H1 (cell line): ENCODE data around the gene MOB3B. TPM values are rescaled to one million over a fixed set of nuclear protein-coding genes. Genes with fewer than 3 reads are reported as not detected.
A peak's percentile ranks its signal among the peaks of the same experiment; 100 is the strongest.

Source experiments
- CTCF ChIA-PET: fragments of 300-600 bp; sonication (Branson Sonifier 250); formaldehyde crosslinking; loops from one replicate; lab custom pipeline; 2021; ENCODE audit not compliant: partially characterized antibody; lab: Charles Lee
- POLR2A ChIA-PET: fragments of 300-600 bp; sonication (Branson Sonifier 250); formaldehyde crosslinking; loops from one replicate; lab custom pipeline; 2021; ENCODE audit warnings: inconsistent platforms; ENCODE audit not compliant: partially characterized antibody; lab: Charles Lee
- DNase-seq, 2 experiments: peaks; one replicate each; pipeline versions ENCODE4 v3.0.0 to v3.0.0-alpha.2; 2010 to 2022; ENCODE audit warnings: low spot score in 2 of 2, low read depth in 1 of 2, mixed read lengths in 1 of 2
- FAIRE-seq: peaks from 2 replicates; lab custom pipeline; 2011; peaks lifted over from hg19 to GRCh38; lab: Jason Lieb, UNC
- H2AFZ ChIP-seq: 2 replicates; pipeline ENCODE4 v1.8.1; 2012; ENCODE audit warnings: low read length, inconsistent platforms
- H2AK5ac ChIP-seq: 2 replicates; pipeline ENCODE4 v1.6.1; 2013; ENCODE audit warnings: low read depth, low read length
- H2BK120ac ChIP-seq: replicated peaks from 2 replicates; pipeline ENCODE3; 2013; ENCODE audit warnings: low read depth, low read length, inconsistent platforms
- H2BK12ac ChIP-seq: 2 replicates; pipeline ENCODE4 v1.6.1; 2013; ENCODE audit warnings: low read depth, low read length
- H2BK15ac ChIP-seq: 2 replicates; pipeline ENCODE4 v1.6.1; 2013; ENCODE audit warnings: low read length
- H2BK20ac ChIP-seq: 2 replicates; pipeline ENCODE4 v1.6.1; 2013; ENCODE audit warnings: low read length
- H2BK5ac ChIP-seq: 2 replicates; pipeline ENCODE4 v1.6.1; 2013; ENCODE audit warnings: low read depth, low read length
- H3K14ac ChIP-seq: 2 replicates; pipeline ENCODE4 v1.6.1; 2013; ENCODE audit warnings: inconsistent platforms; ENCODE audit not compliant: insufficient read length
- H3K18ac ChIP-seq: 2 replicates; pipeline ENCODE4 v1.6.1; 2013; ENCODE audit warnings: low read length; ENCODE audit errors: extremely low read depth
- H3K23ac ChIP-seq: 2 replicates; pipeline ENCODE4 v1.6.1; 2013; ENCODE audit warnings: inconsistent platforms; ENCODE audit not compliant: insufficient read length
- H3K23me2 ChIP-seq: 2 replicates; pipeline ENCODE4 v1.6.1; 2013; ENCODE audit warnings: low read depth, low read length
- H3K27ac ChIP-seq: 2 replicates; pipeline ENCODE4 v1.6.1; 2011; ENCODE audit warnings: low read depth, low read length, inconsistent platforms
- H3K27me3 ChIP-seq, 4 experiments: replicated peaks in 1 of 4; 1 replicate in 1 of 4; 2 replicates in 3 of 4; pipeline versions ENCODE4 v1.6.1 to v1.8.1; 2011 to 2013; ENCODE audit warnings: low read length in 3 of 4, mild to moderate bottlenecking in 3 of 4, inconsistent platforms in 2 of 4, mixed read lengths in 2 of 4, moderate library complexity in 1 of 4; ENCODE audit not compliant: control insufficient read depth in 3 of 4, insufficient read depth in 3 of 4; ENCODE audit errors: extremely low read depth in 1 of 4
- H3K36me3 ChIP-seq, 4 experiments: 2 replicates each; pipeline versions ENCODE4 v1.6.1 to v1.8.1; 2011 to 2013; ENCODE audit warnings: mild to moderate bottlenecking in 4 of 4, low read length in 3 of 4, moderate library complexity in 2 of 4, control low read depth in 1 of 4, inconsistent platforms in 1 of 4; ENCODE audit not compliant: insufficient read depth in 4 of 4, control insufficient read depth in 2 of 4
- H3K4ac ChIP-seq: replicated peaks from 2 replicates; pipeline ENCODE3; 2013; ENCODE audit warnings: low read length, low read depth, mixed read lengths, inconsistent platforms; ENCODE audit not compliant: insufficient read length
- H3K4me1 ChIP-seq, 4 experiments: replicated peaks in 1 of 4; 1 replicate in 1 of 4; 2 replicates in 3 of 4; pipeline versions ENCODE4 v1.6.1 to v1.8.1; 2011 to 2013; ENCODE audit warnings: low read length in 3 of 4, inconsistent platforms in 2 of 4, mixed read lengths in 1 of 4; ENCODE audit not compliant: insufficient read depth in 4 of 4, control insufficient read depth in 3 of 4
- H3K4me2 ChIP-seq, 2 experiments: 2 replicates each; pipeline versions ENCODE4 v1.6.1 to v1.8.1; 2011 to 2013; ENCODE audit warnings: low read depth in 2 of 2, low read length in 2 of 2, control low read depth in 1 of 2, inconsistent platforms in 1 of 2, mild to moderate bottlenecking in 1 of 2; ENCODE audit not compliant: insufficient read depth in 1 of 2
- H3K4me3 ChIP-seq, 4 experiments: fragments of 200-600, 300-600 bp in 1 of 4; sonication (generic), shearing (Covaris generic), sonication (Bioruptor Twin) in 1 of 4; 2 replicates each; pipeline versions ENCODE4 v1.5.1 to v1.8.1; 2011 to 2016; ENCODE audit warnings: low read length in 4 of 4, low read depth in 3 of 4, control low read depth in 2 of 4, inconsistent platforms in 2 of 4, mild to moderate bottlenecking in 2 of 4, mixed read lengths in 1 of 4, moderate library complexity in 1 of 4; ENCODE audit not compliant: insufficient read depth in 2 of 4; ENCODE audit errors: extremely low read depth in 1 of 4
- H3K56ac ChIP-seq: replicated peaks from 2 replicates; pipeline ENCODE3; 2013; ENCODE audit warnings: low read depth, mild to moderate bottlenecking, mixed read lengths, low read length, inconsistent platforms; ENCODE audit not compliant: insufficient read length
- H3K79me1 ChIP-seq: 2 replicates; pipeline ENCODE4 v1.6.1; 2013; ENCODE audit warnings: low read depth, low read length, control low read depth
- H3K79me2 ChIP-seq, 2 experiments: 2 replicates each; pipeline versions ENCODE4 v1.6.1 to v1.8.1; 2012 to 2013; ENCODE audit warnings: low read length in 2 of 2, mild to moderate bottlenecking in 2 of 2, inconsistent platforms in 1 of 2; ENCODE audit not compliant: insufficient read depth in 2 of 2, control insufficient read depth in 1 of 2
- H3K9ac ChIP-seq, 4 experiments: replicated peaks in 1 of 4; 1 replicate in 1 of 4; 2 replicates in 3 of 4; pipeline versions ENCODE4 v1.6.1 to v1.8.1; 2011 to 2013; ENCODE audit warnings: low read depth in 3 of 4, low read length in 3 of 4, control low read depth in 2 of 4, mild to moderate bottlenecking in 2 of 4, moderate library complexity in 2 of 4, inconsistent platforms in 1 of 4; ENCODE audit errors: extremely low read depth in 1 of 4
- H3K9me3 ChIP-seq, 2 experiments: 2 replicates each; pipeline versions ENCODE4 v1.6.1 to v1.8.1; 2012 to 2013; ENCODE audit warnings: mild to moderate bottlenecking in 2 of 2, moderate library complexity in 2 of 2, control low read depth in 1 of 2, inconsistent platforms in 1 of 2, low read depth in 1 of 2, low read length in 1 of 2, mixed read lengths in 1 of 2; ENCODE audit not compliant: insufficient read depth in 2 of 2
- H4K20me1 ChIP-seq, 2 experiments: replicated peaks in 1 of 2; 2 replicates each; pipeline versions ENCODE3 to v1.8.1; 2011 to 2013; ENCODE audit warnings: inconsistent platforms in 2 of 2, low read length in 2 of 2, mild to moderate bottlenecking in 1 of 2; ENCODE audit not compliant: insufficient read depth in 2 of 2, control insufficient read depth in 1 of 2
- H4K5ac ChIP-seq: 2 replicates; pipeline ENCODE4 v1.6.1; 2013; ENCODE audit warnings: low read length, low read depth, mixed read lengths, inconsistent platforms; ENCODE audit not compliant: insufficient read length
- H4K8ac ChIP-seq: 2 replicates; pipeline ENCODE4 v1.8.0; 2013; ENCODE audit warnings: mild to moderate bottlenecking, moderate library complexity, low read length, inconsistent platforms; ENCODE audit not compliant: insufficient read depth; ENCODE audit errors: extremely low read depth
- H4K91ac ChIP-seq: replicated peaks from 2 replicates; pipeline ENCODE3; 2013; ENCODE audit warnings: low read length, mixed read lengths, inconsistent platforms; ENCODE audit not compliant: insufficient read length
- ASH2L ChIP-seq: fragments of 200-600, 300-600 bp; sonication (generic); IDR thresholded peaks from one replicate; pipeline ENCODE4 v1.7.1; 2017; ENCODE audit warnings: low read length
- YY1 ChIP-seq: IDR thresholded peaks from 2 replicates; pipeline ENCODE4 v1.6.1; 2011; ENCODE audit warnings: low read depth, mild to moderate bottlenecking, low read length
- WGBS, 2 experiments: shearing (Covaris generic) in 1 of 2; methylation state at CpG; one replicate each; pipeline versions ENCODE4 v1.1.6 to v1.1.7; 2013 to 2015; ENCODE audit warnings: low lambda C conversion rate in 2 of 2, mixed read lengths in 2 of 2, inconsistent platforms in 1 of 2, low coverage in 1 of 2, missing lambda C conversion rate in 1 of 2; ENCODE audit not compliant: insufficient replicate concordance in 2 of 2, insufficient coverage in 1 of 2, insufficient read length in 1 of 2; ENCODE audit errors: extremely low coverage in 1 of 2, missing lambda C conversion rate in 1 of 2; 5-methylcytosine and 5-hydroxymethylcytosine counted together
- polyA plus RNA-seq, 7 experiments: library from polyadenylated mRNA; depleted of rRNA in 3 of 7; stranded (reverse) in 5 of 7; unstranded in 2 of 7; fragments of >200 nt in 5 of 7; fragments of 200-250 nt in 2 of 7; gene quantifications; 1 replicate in 5 of 7; 2 replicates in 1 of 7; 4 replicates in 1 of 7; pipeline versions ENCODE4 v1.2.1 to v1.2.3, GENCODE V29; 2011 to 2013; ENCODE audit warnings: missing spikeins in 2 of 7, mixed read lengths in 2 of 7
- total RNA-seq: library from RNA; stranded (reverse); fragmentation: NEBNext Ultra II Directional; extraction: Animal tissue kit (Norgen Biotek cat#: 25700); gene quantifications from 2 replicates; pipeline ENCODE4 v1.2.1, GENCODE V29; 2021

Gene MOB3B
- total and polyA plus RNA-seq, 2 of the 8 experiments (the other 6 are each of a cell fraction or from before 2014, with no cell fraction given) = 12.7 to 16.1 TPM

- Histone ChIP-seq H3K27ac (no peak overlapping the region), H2BK5ac (no peak overlapping the region), H3K9me3 (peaks cover 5 to 8% of the 10 kb centered on the region in 2 experiments), H2BK20ac (no peak overlapping the region), H2BK120ac (no peak overlapping the region), H4K91ac (no peak overlapping the region), H2AK5ac (no peak overlapping the region), H3K56ac (no peak overlapping the region), H3K36me3 (peaks cover 0 to 3% (median 0%) of the 10 kb centered on the region in 4 experiments; a peak in 2 of 8 replicates), H4K20me1 (no peaks in the 10 kb centered on the region), H3K23ac (no peak overlapping the region), H3K18ac (no peak overlapping the region), H3K23me2 (no peaks in the 10 kb centered on the region), H4K8ac (no peak overlapping the region), H3K4me2 (no peak overlapping the region), H2BK12ac (no peak overlapping the region), H2BK15ac (no peak overlapping the region), H3K4ac (no peak overlapping the region), H3K14ac (no peak overlapping the region), H4K5ac (no peak overlapping the region), H3K9ac (no peak overlapping the region), H3K4me3 (no peak overlapping the region), H2AFZ (no peak overlapping the region), H3K27me3 (no peaks in the 10 kb centered on the region), H3K79me2 (peaks cover 0 to 5% of the 10 kb centered on the region in 2 experiments; a peak in 1 of 4 replicates), H3K4me1 (peaks cover 0 to 3% (median 0%) of the 10 kb centered on the region in 4 experiments; a peak in 1 of 7 replicates), H3K79me1 (no peaks in the 10 kb centered on the region)
- FAIRE-seq (no peak), DNase-seq (no peak)
- WGBS, 2 experiments = 88% methylated on average over 6 of the region's 6 CpGs; no CpG with 5 or more reads in 1 of the 2 experiments
- ChIA-PET CTCF (interaction anchor here (6.9 kb wide), 1 partner anchor 12 kb away, joined by 28 read pairs; no protein-coding TSS in a partner anchor), POLR2A (no interaction called here)
- TF ChIP-seq ASH2L (no peak), YY1 (peak; percentile 61; the same call in 1 of the 2 replicates)
Observed at GRCh38 chr9:27476870-27477515, 52.6 kb downstream of the MOB3B start.
